PC-3 (cell line): ENCODE measurements around the gene AVL9. TPM values are rescaled to one million over a fixed set of nuclear protein-coding genes. Genes with fewer than 3 reads are reported as not detected.

ENCODE experiments used
- ATAC-seq: fragments of 200-7000 bp; cut with Tn5 transposase; 2 replicates; pipeline ENCODE4 v1.9.1; 2020; ENCODE audit warnings: mild to moderate bottlenecking, moderate library complexity
- BruUV-seq: library from RNA; stranded (reverse); fragments of 400-500 nt; replicated peaks from 2 replicates; lab custom pipeline; 2021; lab: Mats Ljungman, UMichigan
- CTCF ChIA-PET: fragments of 300-600 bp; sonication (Branson Sonifier 250); formaldehyde crosslinking; loops from one replicate; lab custom pipeline; 2022; ENCODE audit warnings: antibody characterized with exemption; lab: Charles Lee
- POLR2A ChIA-PET: fragments of 300-600 bp; sonication (Branson Sonifier 250); formaldehyde crosslinking; loops from one replicate; lab custom pipeline; 2022; ENCODE audit warnings: antibody characterized with exemption; ENCODE audit not compliant: unreplicated experiment; lab: Charles Lee
- DNase-seq: peaks from one replicate; pipeline ENCODE4 v3.0.0-alpha.2; 2015
- H2AFZ ChIP-seq: fragments of 300-600 bp; sonication (generic); 2 replicates; pipeline ENCODE4 v1.6.0; 2016; ENCODE audit warnings: antibody characterized with exemption, low read length
- H3F3A ChIP-seq: fragments of 300-600 bp; sonication (generic); one replicate; pipeline ENCODE4 v1.6.0; 2017; ENCODE audit warnings: antibody characterized with exemption, low read length, control low read depth, mild to moderate bottlenecking; ENCODE audit not compliant: unreplicated experiment
- H3K27ac ChIP-seq: fragments of 300-600 bp; sonication (generic); 2 replicates; pipeline ENCODE4 v1.5.1; 2016; ENCODE audit warnings: mild to moderate bottlenecking, low read length
- H3K27me3 ChIP-seq: fragments of 300-600 bp; sonication (generic); 2 replicates; pipeline ENCODE4 v1.6.1; 2016; ENCODE audit warnings: low read length, mixed read lengths
- H3K36me3 ChIP-seq: fragments of 300-600 bp; sonication (generic); 2 replicates; pipeline ENCODE4 v1.6.1; 2016; ENCODE audit warnings: low read depth, mixed run types, low read length, mixed read lengths
- H3K4me1 ChIP-seq: fragments of 300-600 bp; sonication (generic); 2 replicates; pipeline ENCODE4 v1.5.1; 2016; ENCODE audit warnings: low read length; ENCODE audit not compliant: insufficient read depth
- H3K4me2 ChIP-seq: fragments of 300-600 bp; sonication (generic); 2 replicates; pipeline ENCODE4 v1.6.0; 2016; ENCODE audit warnings: low read length
- H3K4me3 ChIP-seq: fragments of 300-600 bp; sonication (generic); 2 replicates; pipeline ENCODE4 v1.5.1; 2016; ENCODE audit warnings: mild to moderate bottlenecking, low read length, mixed read lengths
- H3K79me2 ChIP-seq: fragments of 300-600 bp; sonication (generic); 2 replicates; pipeline ENCODE4 v1.6.1; 2017; ENCODE audit warnings: low read length, mixed read lengths
- H3K9ac ChIP-seq: fragments of 300-600 bp; sonication (generic); 2 replicates; pipeline ENCODE4 v1.6.0; 2016; ENCODE audit warnings: mild to moderate bottlenecking, low read length
- H3K9me2 ChIP-seq: fragments of 300-600 bp; sonication (generic); replicated peaks from 2 replicates; pipeline ENCODE4 v1.6.1; 2016; ENCODE audit warnings: mixed run types, low read length, mixed read lengths
- H3K9me3 ChIP-seq: fragments of 300-600 bp; sonication (generic); 2 replicates; pipeline ENCODE4 v1.6.1; 2016; ENCODE audit warnings: low read length, mixed read lengths
- H4K20me1 ChIP-seq: fragments of 300-600 bp; sonication (generic); 2 replicates; pipeline ENCODE4 v1.6.1; 2016; ENCODE audit warnings: low read length, mixed read lengths
- CTCF ChIP-seq: fragments of 300-600 bp; sonication (generic); conservative IDR thresholded peaks from 2 replicates; pipeline ENCODE4 v1.5.1; 2017; ENCODE audit warnings: antibody characterized with exemption, low read depth, mild to moderate bottlenecking, low read length
- EZH2 ChIP-seq: fragments of 300-600 bp; sonication (generic); IDR thresholded peaks from one replicate; pipeline ENCODE4 v1.6.1; 2017; ENCODE audit warnings: antibody characterized with exemption, mild to moderate bottlenecking, low read length; ENCODE audit not compliant: unreplicated experiment
- EZH2phosphoT487 ChIP-seq: fragments of 300-600 bp; sonication (generic); IDR thresholded peaks from 2 replicates; pipeline ENCODE4 v1.6.1; 2018; ENCODE audit warnings: mild to moderate bottlenecking, antibody characterized with exemption, low read length, borderline replicate concordance
- intact Hi-C: fragments of 100-400 bp; cut with micrococcal nuclease; formaldehyde crosslinking; loops from 2 replicates; pipeline ENCODE4 v1.9.0; 2023
- total RNA-seq: library from RNA; depleted of rRNA; stranded (reverse); fragments of >200 nt; gene quantifications from 2 replicates; pipeline ENCODE4 v1.2.3, GENCODE V29; 2014

The AVL9 gene
- total RNA-seq, 1 experiment from 2014 or later: 13.2 TPM

DNA sequence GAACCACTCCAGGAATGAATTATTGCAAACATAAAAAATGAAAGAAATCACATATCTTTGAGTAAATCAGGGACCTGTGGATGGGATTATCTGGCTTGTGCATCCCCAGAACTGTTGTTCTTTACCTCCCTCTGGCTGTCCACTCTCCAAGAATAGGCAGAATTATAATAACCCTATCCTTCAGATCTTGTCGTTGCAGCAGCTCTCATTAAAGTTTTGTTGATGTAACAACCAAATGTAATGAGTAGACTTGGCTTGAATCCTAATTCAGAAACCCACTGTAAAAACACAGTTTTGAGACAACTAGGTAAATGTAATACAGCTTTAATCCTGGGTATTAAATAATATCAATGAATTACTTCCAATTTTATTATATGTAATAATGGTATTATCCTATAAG lies 21.3 kb upstream of the AVL9 start:
- ATAC-seq: no peak
- no peak overlapping the region for H3K9ac ChIP-seq
- BruUV-seq: no TSS peak
- H3K9me3 ChIP-seq: no peaks in the 10 kb centered on the region
- ChIA-PET CTCF (no interaction called here), POLR2A (no interaction called here)
- DNase-seq: no peak
- H3K27ac ChIP-seq: no peak overlapping the region
- intact Hi-C loops: no loop called here
- H3K36me3 ChIP-seq: no peaks in the 10 kb centered on the region
- TF ChIP-seq EZH2phosphoT487 (no peak), CTCF (no peak), EZH2 (no peak)
- H3K9me2 ChIP-seq: no peaks in the 10 kb centered on the region
- no peaks in the 10 kb centered on the region for H4K20me1 ChIP-seq
- H3K4me3 ChIP-seq: no peak overlapping the region
- H3F3A ChIP-seq: no peaks in the 10 kb centered on the region
- peaks cover 6% of the 10 kb centered on the region for H3K27me3 ChIP-seq
- no peaks in the 10 kb centered on the region for H3K79me2 ChIP-seq
- H3K4me1 ChIP-seq: peaks cover 10% of the 10 kb centered on the region
- H3K4me2 ChIP-seq: no peak overlapping the region
- H2AFZ ChIP-seq: no peak overlapping the region

DNA sequence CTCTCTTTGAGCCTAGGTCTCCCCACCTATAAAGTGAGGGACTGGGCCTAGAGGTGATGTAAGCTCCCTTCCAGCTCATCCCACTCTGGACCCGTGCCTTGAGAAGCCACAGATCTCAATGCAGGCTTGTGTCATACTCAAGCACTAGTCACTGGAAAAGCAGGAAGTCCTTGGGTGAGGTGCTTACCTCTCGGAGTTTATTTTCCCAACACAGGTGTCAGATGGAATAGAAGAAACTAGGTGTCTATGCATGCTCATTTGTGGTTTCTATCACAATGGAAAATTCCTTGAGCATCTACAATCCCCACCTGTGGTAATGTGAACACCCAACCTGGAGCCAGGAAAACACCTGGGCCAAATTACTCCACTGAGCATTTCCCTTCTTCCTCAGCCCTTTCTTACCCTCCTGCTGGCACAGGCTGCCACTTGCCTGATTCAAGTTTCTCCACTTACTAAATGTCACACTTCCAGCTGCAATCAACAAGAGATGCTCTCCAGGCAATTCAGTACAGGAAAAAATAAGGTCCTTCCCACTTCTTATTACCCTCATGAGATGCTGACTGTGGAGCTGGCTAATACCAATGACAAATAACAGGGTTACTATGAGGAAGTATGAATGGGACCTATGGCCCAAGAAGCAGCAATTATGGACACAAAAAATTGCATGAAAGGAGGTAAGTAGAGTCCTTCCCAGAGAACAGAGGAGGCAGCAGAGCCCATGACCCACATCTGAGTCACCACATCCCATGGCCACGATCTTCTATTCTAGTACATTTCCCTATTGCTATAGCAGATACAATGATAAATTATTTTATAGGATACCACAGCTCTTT lies 18.3 kb upstream of the AVL9 start:
- POLR2A ChIA-PET: no interaction called here
- Histone ChIP-seq H3K4me2 (peak overlapping the region; percentile 13; the same call in 1 of the 2 replicates), H3K27ac (no peak overlapping the region), H3K4me1 (peaks cover 10% of the 10 kb centered on the region), H3K9ac (no peak overlapping the region), H2AFZ (no peak overlapping the region), H3K27me3 (peaks cover 6% of the 10 kb centered on the region), H3K4me3 (no peak overlapping the region), H3K9me3 (no peaks in the 10 kb centered on the region), H3F3A (no peaks in the 10 kb centered on the region), H3K9me2 (no peaks in the 10 kb centered on the region), H3K36me3 (no peaks in the 10 kb centered on the region), H3K79me2 (no peaks in the 10 kb centered on the region), H4K20me1 (no peaks in the 10 kb centered on the region)
- BruUV-seq: no TSS peak
- CTCF ChIA-PET: interaction anchor here (1.0 kb wide), 1 partner anchor 273 kb away, joined by 3 read pairs; no protein-coding TSS in a partner anchor
- no peak for TF ChIP-seq CTCF
- no peak for TF ChIP-seq EZH2
- TF ChIP-seq EZH2phosphoT487: no peak
- intact Hi-C loops: no loop called here
- ATAC-seq (peak; percentile 43), DNase-seq (peak; percentile 58)

DNA sequence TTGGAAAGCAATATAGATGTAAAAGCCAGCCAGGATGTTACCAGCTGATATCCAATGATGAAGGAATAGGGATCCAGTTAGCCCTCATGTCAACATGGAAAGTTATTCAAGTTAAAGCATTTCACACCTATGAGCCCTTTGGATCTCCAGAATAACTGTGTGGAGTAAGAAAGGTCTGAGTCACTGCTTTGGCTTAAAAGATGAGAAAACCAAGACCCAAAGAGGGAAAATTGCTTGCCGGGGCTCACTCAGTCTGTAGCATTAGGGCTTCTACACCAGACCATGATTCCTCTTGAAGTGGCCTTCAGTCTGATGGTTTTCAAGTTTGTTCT lies 17.7 kb upstream of the AVL9 start:
- H3K4me3 ChIP-seq: no peak overlapping the region
- H3K9me3 ChIP-seq: no peaks in the 10 kb centered on the region
- no peak overlapping the region for H3K27ac ChIP-seq
- H3K4me1 ChIP-seq: peaks cover 10% of the 10 kb centered on the region
- no peaks in the 10 kb centered on the region for H3F3A ChIP-seq
- no peak for DNase-seq
- intact Hi-C loops: no loop called here
- no peak for ATAC-seq
- no peaks in the 10 kb centered on the region for H3K36me3 ChIP-seq
- BruUV-seq: no TSS peak
- H4K20me1 ChIP-seq: no peaks in the 10 kb centered on the region
- H3K4me2 ChIP-seq: no peak overlapping the region
- no peak overlapping the region for H2AFZ ChIP-seq
- H3K27me3 ChIP-seq: peaks cover 6% of the 10 kb centered on the region
- ChIA-PET POLR2A (no interaction called here), CTCF (no interaction called here)
- no peaks in the 10 kb centered on the region for H3K9me2 ChIP-seq
- no peak overlapping the region for H3K9ac ChIP-seq
- no peak for TF ChIP-seq CTCF
- no peak for TF ChIP-seq EZH2
- TF ChIP-seq EZH2phosphoT487: no peak
- no peaks in the 10 kb centered on the region for H3K79me2 ChIP-seq
